Tracheal epithelial cell (primary cell): Measurements from ENCODE around the gene EGLN2. TPM values are rescaled to one million over a fixed set of nuclear protein-coding genes. Genes with fewer than 3 reads are reported as not detected.

Experiments
- total RNA-seq: library from RNA; depleted of rRNA; stranded (reverse); fragments of >200 nt; gene quantifications from 2 replicates; pipeline ENCODE4 v1.2.1, GENCODE V29; 2014

Gene EGLN2
- total RNA-seq: 55.4 and 67.5 TPM in 2 replicates

DNA sequence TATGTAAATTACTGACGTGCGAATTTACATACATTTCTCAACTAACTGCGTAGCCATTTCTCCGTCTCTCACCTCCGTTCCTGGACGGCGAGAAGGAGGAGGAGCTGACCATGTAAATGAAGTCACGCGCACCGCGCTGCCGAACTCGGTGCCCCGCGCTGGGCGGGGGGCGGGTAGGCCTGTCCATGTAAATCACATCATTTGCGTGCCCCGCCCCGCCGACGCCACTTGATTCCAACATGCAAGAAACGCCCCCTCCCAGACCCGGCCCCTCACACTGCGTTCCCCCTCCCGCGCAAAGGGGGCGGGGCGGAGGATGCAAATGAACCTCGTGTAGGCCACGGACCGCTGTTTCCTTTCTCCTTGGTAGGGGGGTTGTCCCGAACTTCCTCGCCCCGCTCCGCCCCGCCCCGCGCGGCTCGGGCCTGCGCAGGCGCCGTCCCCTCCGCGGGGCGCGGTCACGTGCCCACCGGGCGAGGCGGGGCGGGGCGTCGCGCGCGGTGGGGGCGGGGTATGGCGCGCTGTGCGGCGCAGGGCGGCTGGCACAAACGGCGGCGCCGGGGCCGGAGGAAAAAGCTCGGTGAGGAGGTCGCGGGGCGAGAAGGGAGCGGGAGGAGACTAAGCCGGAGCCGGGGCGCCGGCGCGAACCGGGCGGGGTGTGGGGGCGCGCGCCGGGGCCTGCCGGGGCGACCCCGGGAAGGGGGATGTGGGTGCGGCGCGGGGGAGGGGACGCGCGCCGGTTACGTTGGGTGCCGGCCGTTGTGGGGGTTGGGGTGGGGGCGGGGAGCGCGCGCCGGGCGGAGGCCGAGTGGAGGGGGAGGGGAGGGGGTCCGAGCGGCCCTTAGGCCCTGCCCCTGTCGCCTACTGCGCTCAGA, at the start of gene EGLN2:
Gene EGLN2 (plus strand): TSS at position 509 of the 875 bp plus-strand sequence. CDS start 1,382 bp downstream, outside the sequence.

GRCh38 chr19:40750058-40750873, 48.7 kb upstream of the EGLN2 start, which contains the start of gene ACTMAP:
Gene ACTMAP (minus strand): TSS chr19:40750477. CDS start chr19:40749803, 674 bp downstream.

DNA sequence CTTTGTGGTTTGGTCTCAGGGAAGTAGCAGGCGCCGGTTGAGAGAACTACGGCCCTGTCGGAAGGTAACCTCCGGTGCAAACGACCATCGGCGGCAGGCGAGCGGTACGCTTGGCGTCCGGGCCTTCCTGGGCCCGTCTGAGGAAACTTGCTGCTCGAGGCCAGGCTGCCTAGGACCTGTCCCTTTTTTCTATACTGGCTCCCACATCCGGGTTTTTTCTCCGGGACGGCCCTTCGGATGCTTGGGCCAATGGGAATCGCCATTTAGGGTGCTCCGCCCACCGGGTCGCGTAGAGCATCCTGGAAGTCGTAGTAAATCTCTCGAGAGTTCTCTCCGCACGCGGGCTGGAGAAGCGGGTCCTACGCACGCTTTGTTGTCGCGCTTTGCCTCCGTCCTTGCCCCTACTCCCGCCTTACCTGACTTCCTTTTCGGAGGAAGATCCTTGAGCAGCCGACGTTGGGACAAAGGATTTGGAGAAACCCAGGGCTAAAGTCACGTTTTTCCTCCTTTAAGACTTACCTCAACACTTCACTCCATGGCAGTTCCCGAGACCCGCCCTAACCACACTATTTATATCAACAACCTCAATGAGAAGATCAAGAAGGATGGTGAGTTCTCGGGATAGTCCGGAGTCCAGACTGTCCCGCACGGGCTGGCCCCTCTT, 48.0 kb upstream of the EGLN2 start, which contains the start of gene SNRPA:
Gene SNRPA (plus strand): TSS at position 330 of the 664 bp plus-strand sequence. CDS start 206 bp downstream, at position 536.

DNA sequence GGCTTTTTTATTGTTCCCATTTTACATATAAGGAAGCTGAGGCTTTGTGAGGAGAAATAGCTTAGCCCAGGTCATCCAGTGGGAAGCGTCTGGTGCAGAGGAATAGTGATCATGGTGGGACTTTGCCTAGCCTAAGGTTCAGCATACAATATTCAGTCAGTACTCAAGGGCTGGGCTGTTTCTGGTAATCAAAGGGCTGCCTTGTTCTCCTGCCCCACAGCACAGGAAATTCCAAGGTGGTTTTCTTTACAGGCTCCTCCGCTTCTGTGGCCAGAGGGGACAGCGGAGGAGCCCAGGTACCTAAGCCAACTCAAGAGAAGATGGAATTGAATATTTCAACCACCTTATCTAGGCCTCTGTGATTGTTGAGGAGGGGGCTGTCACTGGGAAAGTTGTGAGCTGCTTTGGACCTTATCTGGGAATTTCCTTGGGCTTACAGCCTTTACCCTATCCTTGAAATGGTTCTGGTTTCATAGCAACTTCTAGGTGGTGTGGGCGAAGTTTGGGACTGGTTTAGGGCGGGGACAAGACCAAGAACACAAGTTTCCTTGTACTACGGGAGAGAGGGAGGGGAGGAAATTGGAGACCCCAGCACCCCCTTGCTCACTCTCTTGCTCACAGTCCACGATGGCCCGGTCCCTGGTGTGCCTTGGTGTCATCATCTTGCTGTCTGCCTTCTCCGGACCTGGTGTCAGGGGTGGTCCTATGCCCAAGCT, 23.9 kb upstream of the EGLN2 start, which contains the start of gene MIA:
Gene MIA (plus strand): TSS at position 606 of the 716 bp plus-strand sequence. CDS start 22 bp downstream, at position 628.

DNA sequence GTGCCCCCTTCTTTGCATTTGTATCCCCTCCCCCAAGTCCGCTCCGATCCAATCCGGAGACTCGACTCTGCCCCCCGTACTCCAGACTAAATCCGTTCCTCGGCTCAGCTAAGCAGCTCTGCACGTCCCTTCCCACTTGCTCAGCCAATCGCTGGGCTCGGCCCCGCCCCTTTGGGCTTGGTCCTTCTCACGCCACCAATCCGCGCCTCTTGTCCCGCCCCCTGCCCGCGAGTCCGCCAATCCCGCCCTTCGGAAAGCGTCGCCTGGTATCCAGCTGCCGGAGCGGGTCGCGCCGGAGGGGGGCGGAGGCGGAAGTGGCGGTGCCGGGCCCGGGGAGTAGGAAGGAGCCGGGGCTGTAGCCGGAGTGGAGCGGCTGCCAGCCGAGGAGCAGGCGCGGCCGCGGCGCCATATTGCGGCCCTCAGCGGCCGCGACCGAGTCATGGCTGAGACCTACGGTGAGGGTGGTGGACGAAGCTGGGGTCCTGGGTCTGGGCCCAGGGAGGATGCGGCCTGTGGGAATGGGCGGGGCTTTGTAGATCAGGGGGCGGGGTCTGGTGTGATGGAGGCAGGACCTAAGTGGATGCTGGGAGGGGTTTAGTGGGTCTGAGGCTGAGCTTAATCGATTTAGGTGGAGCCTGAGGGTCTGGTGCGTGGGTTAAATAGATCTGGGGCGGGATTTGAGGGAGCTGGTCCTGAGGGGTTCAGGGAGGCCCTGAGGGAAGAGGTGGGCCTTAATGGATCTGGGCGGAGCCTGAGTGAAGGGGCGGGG, 20.9 kb upstream of the EGLN2 start, which contains the start of gene RAB4B:
Gene RAB4B (plus strand): TSS at position 311 of the 769 bp plus-strand sequence. CDS start 129 bp downstream, at position 440.

GRCh38 chr19:40850277-40850676, 51.3 kb downstream of the EGLN2 start, which contains the start of gene CYP2A6:
Gene CYP2A6 (minus strand): TSS chr19:40850447. CDS start chr19:40850426, 21 bp downstream.

Other genes starting within 250 kb of the EGLN2 start
- 22.9 and 32.4 TPM in 2 replicates for gene SHKBP1, start 222.3 kb upstream of the EGLN2 start, total RNA-seq
- 29.4 and 38.4 TPM in 2 replicates for gene LTBP4, start 197.8 kb upstream of the EGLN2 start, total RNA-seq
- gene NUMBL, start 108.5 kb upstream of the EGLN2 start, total RNA-seq: 13.9 and 16.9 TPM in 2 replicates
- 21.4 and 26.9 TPM in 2 replicates for gene COQ8B, start 82.3 kb upstream of the EGLN2 start, total RNA-seq
- gene ITPKC, start 82.1 kb upstream of the EGLN2 start, total RNA-seq: 35.0 and 46.0 TPM in 2 replicates
- gene ACTMAP, start 48.7 kb upstream of the EGLN2 start, total RNA-seq: 0.24 and 0.43 TPM in 2 replicates
- 15.9 and 18.3 TPM in 2 replicates for gene SNRPA, start 48.0 kb upstream of the EGLN2 start, total RNA-seq
- gene MIA, start 23.7 kb upstream of the EGLN2 start, total RNA-seq: 0.24 and 0.64 TPM in 2 replicates
- gene RAB4B, start 20.9 kb upstream of the EGLN2 start, total RNA-seq: 5.3 and 8.0 TPM in 2 replicates
- gene CYP2A6, start 51.3 kb downstream of the EGLN2 start, total RNA-seq: not detected in 2 replicates
- gene CYP2A7, start 83.0 kb downstream of the EGLN2 start, total RNA-seq: not detected in 2 replicates
- gene CYP2B6, start 192.1 kb downstream of the EGLN2 start, total RNA-seq: under 0.01 TPM in 1 of 2 replicates, not detected in the other